Gastrocnemius medialis (tissue), 4 donors: ENCODE measurements around the gene TMCO6. TPM values are rescaled to one million over a fixed set of nuclear protein-coding genes. Genes with fewer than 3 reads are reported as not detected.

Source experiments
- ATAC-seq, 2 donors: fragments of 150-250 bp; one replicate each; pipeline ENCODE4 v1.9.1; 2016
- DNase-seq, 2 donors: peaks; one replicate each; pipeline ENCODE4 v3.0.0-alpha.2; 2019
- H3K27ac ChIP-seq, 4 donors: fragments of 200-600 bp; sonication (generic); 1 replicate in 1 of 4; 2 replicates in 3 of 4; pipeline ENCODE4 v1.5.1; 2016 to 2018; ENCODE audit warnings: mild to moderate bottlenecking in 2 of 4, moderate library complexity in 1 of 4
- H3K27me3 ChIP-seq, 3 donors: fragments of 200-600 bp; sonication (generic) in 2 of 3; 1 replicate in 1 of 3; 2 replicates in 2 of 3; pipeline versions ENCODE4 v1.5.1 to v1.6.0; 2016 to 2019; ENCODE audit warnings: mild to moderate bottlenecking in 1 of 3, moderate library complexity in 1 of 3
- H3K36me3 ChIP-seq, 2 donors: fragments of 200-600 bp; sonication (generic) in 1 of 2; one replicate each; pipeline ENCODE4 v1.5.1; 2017 to 2018
- H3K4me1 ChIP-seq, 2 donors: fragments of 200-600 bp; sonication (generic) in 1 of 2; one replicate each; pipeline ENCODE4 v1.5.1; 2016 to 2017; ENCODE audit warnings: mild to moderate bottlenecking in 2 of 2
- H3K4me3 ChIP-seq, 4 donors: fragments of 200-600 bp; sonication (generic) in 3 of 4; 1 replicate in 1 of 4; 2 replicates in 3 of 4; pipeline ENCODE4 v1.5.1; 2016 to 2019; ENCODE audit warnings: mild to moderate bottlenecking in 2 of 4
- H3K9me3 ChIP-seq, 3 donors: fragments of 200-600 bp; sonication (generic) in 2 of 3; 1 replicate in 1 of 3; 2 replicates in 2 of 3; pipeline ENCODE4 v1.5.1; 2016 to 2019
- POLR2A ChIP-seq, 2 donors: fragments of 450-650 bp; IDR thresholded peaks; one replicate each; pipeline ENCODE4 v1.6.1; 2017; ENCODE audit warnings: antibody characterized with exemption in 2 of 2, mild to moderate bottlenecking in 2 of 2, moderate library complexity in 2 of 2
- in situ Hi-C, 4 donors: fragments of 200-750 bp; cut with MboI; loops; one replicate each; pipeline versions ENCODE4 v1.15.0 to v1.8.0; 2017; ENCODE audit warnings: low sequenced_read_pairs in 4 of 4
- intact Hi-C: fragments of 100-400 bp; cut with DNase I; formaldehyde crosslinking; loops from one replicate; pipeline ENCODE4 v1.15.1; 2023; ENCODE audit warnings: low total_unique reads
- total RNA-seq, 4 donors: library from RNA; depleted of rRNA; stranded (reverse); fragments of >200 nt; gene quantifications; one replicate each; pipeline versions ENCODE4 v1.1.0 to v1.2.3, GENCODE V29; 2016
- TF ChIP-seq, protein P1 (sequence below), 5 experiments: fragments of 450-650 bp in 3 of 5; fragments of 200-600 bp in 2 of 5; sonication (generic) in 2 of 5; IDR thresholded peaks in 4 of 5; conservative IDR thresholded peaks in 1 of 5; 1 replicate in 4 of 5; 2 replicates in 1 of 5; pipeline ENCODE4 v1.5.1; 2016 to 2019; ENCODE audit warnings: antibody characterized with exemption in 5 of 5, mild to moderate bottlenecking in 3 of 5, moderate library complexity in 3 of 5

Gene TMCO6
- total RNA-seq, 4 donors from 2014 or later: 5.1 to 15.4 (median 9.5) TPM

DNA sequence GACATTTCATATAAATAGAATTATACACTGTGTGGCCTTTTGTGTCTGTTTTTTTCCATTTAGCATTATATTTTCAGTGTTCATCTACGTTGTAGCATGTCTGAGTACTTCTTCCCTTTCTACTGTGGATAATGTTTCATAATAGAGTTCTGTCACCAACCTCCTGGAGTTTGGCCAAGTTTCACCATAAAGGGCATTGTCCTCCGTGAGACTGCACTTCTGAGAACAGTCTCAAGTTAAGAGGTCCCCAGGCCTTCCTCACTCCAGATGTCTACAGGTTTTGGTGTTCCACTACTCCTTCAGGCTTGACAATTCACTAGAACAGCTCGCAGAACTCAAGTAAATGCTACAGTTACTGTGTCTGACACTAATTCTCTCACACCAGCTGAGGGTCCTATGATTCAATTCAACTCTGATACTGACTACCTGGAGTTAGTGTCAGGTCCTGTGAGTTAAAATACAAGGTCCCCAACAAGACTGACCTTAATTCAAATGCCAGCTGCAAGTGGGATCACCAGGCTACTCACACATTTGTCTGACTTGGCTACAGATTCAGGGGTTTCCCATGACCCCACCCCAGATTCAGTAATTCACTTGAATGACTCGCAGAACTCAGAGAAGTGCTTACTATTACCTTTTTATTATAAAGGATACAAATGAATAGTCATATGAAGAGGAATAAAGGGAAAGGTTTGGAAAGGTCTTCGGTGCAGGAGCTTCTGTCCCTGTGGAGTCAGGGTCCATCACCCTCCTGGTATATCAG lies 43.5 kb upstream of the TMCO6 start:
- Histone ChIP-seq H3K27me3 (no peaks in the 10 kb centered on the region), H3K27ac (peak overlapping the region; percentile 28 to 86 (median 68)), H3K9me3 (no peaks in the 10 kb centered on the region), H3K4me1 (peaks cover 17 to 24% of the 10 kb centered on the region in 2 donors), H3K36me3 (no peaks in the 10 kb centered on the region), H3K4me3 (peak overlapping the region in 1 of 4 donors; percentile 17)
- TF ChIP-seq, protein P1, sequence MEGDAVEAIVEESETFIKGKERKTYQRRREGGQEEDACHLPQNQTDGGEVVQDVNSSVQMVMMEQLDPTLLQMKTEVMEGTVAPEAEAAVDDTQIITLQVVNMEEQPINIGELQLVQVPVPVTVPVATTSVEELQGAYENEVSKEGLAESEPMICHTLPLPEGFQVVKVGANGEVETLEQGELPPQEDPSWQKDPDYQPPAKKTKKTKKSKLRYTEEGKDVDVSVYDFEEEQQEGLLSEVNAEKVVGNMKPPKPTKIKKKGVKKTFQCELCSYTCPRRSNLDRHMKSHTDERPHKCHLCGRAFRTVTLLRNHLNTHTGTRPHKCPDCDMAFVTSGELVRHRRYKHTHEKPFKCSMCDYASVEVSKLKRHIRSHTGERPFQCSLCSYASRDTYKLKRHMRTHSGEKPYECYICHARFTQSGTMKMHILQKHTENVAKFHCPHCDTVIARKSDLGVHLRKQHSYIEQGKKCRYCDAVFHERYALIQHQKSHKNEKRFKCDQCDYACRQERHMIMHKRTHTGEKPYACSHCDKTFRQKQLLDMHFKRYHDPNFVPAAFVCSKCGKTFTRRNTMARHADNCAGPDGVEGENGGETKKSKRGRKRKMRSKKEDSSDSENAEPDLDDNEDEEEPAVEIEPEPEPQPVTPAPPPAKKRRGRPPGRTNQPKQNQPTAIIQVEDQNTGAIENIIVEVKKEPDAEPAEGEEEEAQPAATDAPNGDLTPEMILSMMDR (IDR thresholded peaks at IDR 0.05 in 4 of 5, conservative IDR thresholded peaks at IDR 0.05 in 1 of 5): no peak
- TF ChIP-seq POLR2A (IDR thresholded peaks at IDR 0.05): no peak
- intact Hi-C loops (no loop called here), in situ Hi-C loops (no loop called here)
- ATAC-seq (peak; percentile 80 to 94), DNase-seq (peak; percentile 35 to 71)

GRCh38 chr5:140596321-140596741 lies 42.9 kb upstream of the TMCO6 start:
- Histone ChIP-seq H3K9me3 (no peaks in the 10 kb centered on the region), H3K4me3 (no peak overlapping the region), H3K27ac (peak overlapping the region; percentile 28 to 86 (median 68)), H3K4me1 (peaks cover 17 to 24% of the 10 kb centered on the region in 2 donors), H3K27me3 (no peaks in the 10 kb centered on the region), H3K36me3 (no peaks in the 10 kb centered on the region)
- in situ Hi-C loops: no loop called here
- DNase-seq (peak; percentile 36 to 67), ATAC-seq (peak; percentile 76 to 84)
- TF ChIP-seq, protein P1 (IDR thresholded peaks at IDR 0.05 in 4 of 5, conservative IDR thresholded peaks at IDR 0.05 in 1 of 5): no peak
- no peak for TF ChIP-seq POLR2A (IDR thresholded peaks at IDR 0.05)
- intact Hi-C loops: no loop called here

DNA sequence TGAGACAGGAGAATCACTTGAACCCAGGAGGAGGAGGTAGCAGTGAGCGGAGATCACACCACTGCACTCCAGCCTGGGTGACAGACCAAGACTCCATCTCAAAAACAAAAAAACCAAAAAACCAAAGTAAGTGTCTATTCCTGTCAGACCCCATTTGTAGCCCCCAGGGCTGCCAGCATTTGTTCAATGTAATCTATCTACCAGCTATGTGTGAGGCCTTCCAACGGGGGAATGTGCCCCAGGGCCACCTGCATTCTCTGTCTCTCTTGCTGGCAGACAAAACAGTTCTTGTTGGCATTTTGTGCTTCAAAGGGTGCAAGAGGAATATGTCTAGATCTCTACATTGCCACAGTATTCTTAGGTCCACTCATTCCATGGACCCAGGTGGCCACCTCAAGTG lies 40.4 kb upstream of the TMCO6 start:
- Histone ChIP-seq H3K36me3 (no peaks in the 10 kb centered on the region), H3K4me3 (no peak overlapping the region), H3K9me3 (no peaks in the 10 kb centered on the region), H3K27me3 (no peaks in the 10 kb centered on the region), H3K4me1 (peaks cover 17 to 24% of the 10 kb centered on the region in 2 donors), H3K27ac (no peak overlapping the region)
- ATAC-seq (no peak), DNase-seq (no peak)
- in situ Hi-C loops (no loop called here), intact Hi-C loops (no loop called here)
- no peak for TF ChIP-seq POLR2A (IDR thresholded peaks at IDR 0.05)
- TF ChIP-seq, protein P1 (IDR thresholded peaks at IDR 0.05 in 4 of 5, conservative IDR thresholded peaks at IDR 0.05 in 1 of 5): no peak

DNA sequence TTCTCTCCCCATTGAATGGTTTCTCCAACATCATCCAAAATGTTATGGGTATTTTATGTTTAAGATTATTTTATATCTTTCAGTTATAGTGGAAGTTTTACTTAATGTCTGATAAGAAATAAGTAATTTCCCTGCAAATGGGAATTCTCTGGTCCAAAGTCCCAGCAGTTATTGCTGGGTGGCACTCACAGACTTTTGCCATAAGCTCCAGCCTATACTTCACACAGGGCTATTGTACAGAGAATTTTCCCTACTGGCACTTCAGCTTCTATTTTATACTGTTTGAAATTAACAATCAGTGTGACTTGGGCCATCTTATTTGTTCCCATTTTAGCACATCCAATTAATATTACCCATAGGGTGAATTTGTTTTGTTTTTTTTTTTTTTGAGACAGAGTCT lies 39.2 kb upstream of the TMCO6 start:
- intact Hi-C loops: no loop called here
- Histone ChIP-seq H3K27me3 (no peaks in the 10 kb centered on the region), H3K27ac (no peak overlapping the region), H3K4me3 (no peak overlapping the region), H3K9me3 (no peaks in the 10 kb centered on the region), H3K4me1 (peaks cover 14 to 20% of the 10 kb centered on the region in 2 donors), H3K36me3 (no peaks in the 10 kb centered on the region)
- in situ Hi-C loops: no loop called here
- no peak for DNase-seq
- no peak for ATAC-seq
- TF ChIP-seq, protein P1 (IDR thresholded peaks at IDR 0.05 in 4 of 5, conservative IDR thresholded peaks at IDR 0.05 in 1 of 5): no peak
- TF ChIP-seq POLR2A (IDR thresholded peaks at IDR 0.05): no peak
